GM19328 (cell line): ENCODE results near the gene VEPH1.

Source experiments
- ATAC-seq: cut with Tn5 transposase; IDR thresholded peaks from one replicate; pipeline ENCODE4 v1.9.1; 2021; ENCODE audit warnings: mild to moderate bottlenecking, moderate library complexity; ENCODE audit not compliant: unreplicated experiment

Gene VEPH1

GRCh38 chr3:157313186-157313585 lies 190.0 kb downstream of the VEPH1 start:
- ATAC-seq: no peak

- ATAC-seq: no peak
Observed at GRCh38 chr3:157312376-157312745, 190.9 kb downstream of the VEPH1 start.

GRCh38 chr3:157311633-157312375 lies 191.4 kb downstream of the VEPH1 start:
- ATAC-seq: no peak

GRCh38 chr3:157310329-157311052 lies 192.7 kb downstream of the VEPH1 start:
- ATAC-seq: peak; percentile 53

- no peak for ATAC-seq
Observed at GRCh38 chr3:157306502-157306901, 196.7 kb downstream of the VEPH1 start.

- ATAC-seq: no peak
Observed at GRCh38 chr3:157305392-157305791, 197.8 kb downstream of the VEPH1 start.

- ATAC-seq: no peak
Observed at GRCh38 chr3:157301755-157302154, 201.5 kb downstream of the VEPH1 start.

- ATAC-seq: no peak
Observed at GRCh38 chr3:157300981-157301663, 202.1 kb downstream of the VEPH1 start.

- no peak for ATAC-seq
Observed at GRCh38 chr3:157300094-157300493, 203.1 kb downstream of the VEPH1 start.

- no peak for ATAC-seq
Observed at GRCh38 chr3:157297328-157297915, 205.8 kb downstream of the VEPH1 start.

GRCh38 chr3:157294953-157295352 lies 208.3 kb downstream of the VEPH1 start:
- ATAC-seq: no peak

GRCh38 chr3:157294491-157294890 lies 208.7 kb downstream of the VEPH1 start:
- no peak for ATAC-seq

GRCh38 chr3:157290766-157291165 lies 212.4 kb downstream of the VEPH1 start:
- ATAC-seq: no peak

GRCh38 chr3:157285966-157286365 lies 217.2 kb downstream of the VEPH1 start:
- ATAC-seq: no peak

- ATAC-seq: no peak
Observed at GRCh38 chr3:157285141-157285540, 218.1 kb downstream of the VEPH1 start.

GRCh38 chr3:157284688-157285087 lies 218.5 kb downstream of the VEPH1 start:
- ATAC-seq: no peak

GRCh38 chr3:157282261-157283191 lies 220.7 kb downstream of the VEPH1 start:
- no peak for ATAC-seq

- no peak for ATAC-seq
Observed at GRCh38 chr3:157280786-157281185, 222.4 kb downstream of the VEPH1 start.

- no peak for ATAC-seq
Observed at GRCh38 chr3:157280354-157280753, 222.9 kb downstream of the VEPH1 start.

- no peak for ATAC-seq
Observed at GRCh38 chr3:157279237-157279636, 224.0 kb downstream of the VEPH1 start.
